Thyroid gland (tissue), 4 donors: Measurements from ENCODE around the gene CLDN1. TPM values are rescaled to one million over a fixed set of nuclear protein-coding genes. Genes with fewer than 3 reads are reported as not detected.

Experiments used
- DNase-seq, 2 donors: peaks; one replicate each; pipeline ENCODE4 v3.0.0-alpha.2; 2019
- H3K27ac ChIP-seq, 3 donors: fragments of 200-600 bp; sonication (generic); 1 replicate in 2 of 3; 2 replicates in 1 of 3; pipeline ENCODE4 v1.5.1; 2016 to 2019; ENCODE audit warnings: mild to moderate bottlenecking in 1 of 3, moderate library complexity in 1 of 3
- H3K27me3 ChIP-seq: fragments of 200-600 bp; sonication (generic); one replicate; pipeline ENCODE4 v1.5.1; 2019
- H3K36me3 ChIP-seq, 2 donors: fragments of 200-600 bp; sonication (generic); one replicate each; pipeline ENCODE4 v1.5.1; 2016 to 2019
- H3K4me1 ChIP-seq, 2 donors: fragments of 200-600 bp; sonication (generic); one replicate each; pipeline ENCODE4 v1.5.1; 2017 to 2019
- H3K4me3 ChIP-seq, 3 donors: fragments of 200-600 bp; sonication (generic); replicated peaks in 1 of 3; 1 replicate in 2 of 3; 2 replicates in 1 of 3; pipeline ENCODE4 v1.5.1; 2016; ENCODE audit warnings: mild to moderate bottlenecking in 1 of 3
- H3K9me3 ChIP-seq: fragments of 200-600 bp; sonication (generic); one replicate; pipeline ENCODE4 v1.5.1; 2017
- POLR2A ChIP-seq, 2 donors: fragments of 450-650 bp; IDR thresholded peaks; one replicate each; pipeline ENCODE4 v1.6.1; 2017; ENCODE audit warnings: antibody characterized with exemption in 2 of 2, mild to moderate bottlenecking in 2 of 2, moderate library complexity in 1 of 2
- WGBS, 2 donors: methylation state at CpG; one replicate each; pipeline ENCODE4 v1.1.5; 2017; 5-methylcytosine and 5-hydroxymethylcytosine counted together
- intact Hi-C: fragments of 100-400 bp; cut with DNase I; formaldehyde crosslinking; loops from one replicate; pipeline ENCODE4 v1.15.1; 2023
- total RNA-seq, 4 donors: library from RNA; depleted of rRNA; stranded (reverse); fragments of >200 nt; gene quantifications; one replicate each; pipeline ENCODE4 v1.2.3, GENCODE V29; 2016
- TF ChIP-seq, protein P1 (sequence below), 6 experiments: fragments of 200-600 bp in 3 of 6; fragments of 450-650 bp in 3 of 6; sonication (generic) in 3 of 6; IDR thresholded peaks; one replicate each; pipeline ENCODE4 v1.5.1; 2016 to 2019; ENCODE audit warnings: antibody characterized with exemption in 6 of 6, mild to moderate bottlenecking in 2 of 6, inconsistent platforms in 1 of 6, moderate library complexity in 1 of 6

The CLDN1 gene
- total RNA-seq, 4 donors from 2014 or later: 5.1 to 29.2 (median 8.5) TPM

GRCh38 chr3:190336516-190337189, 14.4 kb upstream of the CLDN1 start:
- Histone ChIP-seq H3K4me1 (peaks cover 3 to 10% of the 10 kb centered on the region in 2 donors), H3K9me3 (no peaks in the 10 kb centered on the region), H3K27me3 (no peaks in the 10 kb centered on the region), H3K27ac (no peak overlapping the region), H3K36me3 (no peaks in the 10 kb centered on the region), H3K4me3 (no peak overlapping the region)
- TF ChIP-seq, protein P1, sequence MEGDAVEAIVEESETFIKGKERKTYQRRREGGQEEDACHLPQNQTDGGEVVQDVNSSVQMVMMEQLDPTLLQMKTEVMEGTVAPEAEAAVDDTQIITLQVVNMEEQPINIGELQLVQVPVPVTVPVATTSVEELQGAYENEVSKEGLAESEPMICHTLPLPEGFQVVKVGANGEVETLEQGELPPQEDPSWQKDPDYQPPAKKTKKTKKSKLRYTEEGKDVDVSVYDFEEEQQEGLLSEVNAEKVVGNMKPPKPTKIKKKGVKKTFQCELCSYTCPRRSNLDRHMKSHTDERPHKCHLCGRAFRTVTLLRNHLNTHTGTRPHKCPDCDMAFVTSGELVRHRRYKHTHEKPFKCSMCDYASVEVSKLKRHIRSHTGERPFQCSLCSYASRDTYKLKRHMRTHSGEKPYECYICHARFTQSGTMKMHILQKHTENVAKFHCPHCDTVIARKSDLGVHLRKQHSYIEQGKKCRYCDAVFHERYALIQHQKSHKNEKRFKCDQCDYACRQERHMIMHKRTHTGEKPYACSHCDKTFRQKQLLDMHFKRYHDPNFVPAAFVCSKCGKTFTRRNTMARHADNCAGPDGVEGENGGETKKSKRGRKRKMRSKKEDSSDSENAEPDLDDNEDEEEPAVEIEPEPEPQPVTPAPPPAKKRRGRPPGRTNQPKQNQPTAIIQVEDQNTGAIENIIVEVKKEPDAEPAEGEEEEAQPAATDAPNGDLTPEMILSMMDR (IDR thresholded peaks at IDR 0.05): no peak
- TF ChIP-seq POLR2A (IDR thresholded peaks at IDR 0.05): no peak
- DNase-seq: no peak
- WGBS, 2 donors: 86 to 95% methylated on average over 3 of the region's 3 CpGs
- intact Hi-C loops: no loop called here

DNA sequence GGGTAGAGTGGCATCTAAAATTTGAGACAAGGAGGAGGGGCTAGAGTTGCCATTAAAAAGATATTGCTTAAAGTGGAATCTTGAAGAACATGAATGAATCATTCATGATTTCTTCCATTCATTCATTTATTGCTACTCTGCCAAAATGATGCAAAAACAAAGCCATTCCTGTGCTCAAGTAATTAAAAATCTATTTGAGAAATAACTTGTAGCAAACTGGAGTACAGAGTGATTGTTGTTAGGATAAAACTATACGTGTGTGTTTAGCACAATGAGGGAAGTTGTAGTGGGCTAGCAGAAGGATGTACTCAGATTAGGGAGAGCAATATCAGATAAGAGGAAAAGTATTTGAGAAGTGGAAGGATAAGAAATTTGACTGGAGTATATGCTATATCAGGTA, 11.7 kb upstream of the CLDN1 start:
- intact Hi-C loops: no loop called here
- Histone ChIP-seq H3K4me3 (no peak overlapping the region), H3K27me3 (no peaks in the 10 kb centered on the region), H3K27ac (no peak overlapping the region), H3K36me3 (no peaks in the 10 kb centered on the region), H3K9me3 (no peaks in the 10 kb centered on the region), H3K4me1 (peaks cover 3 to 7% of the 10 kb centered on the region in 2 donors)
- 78 to 82% methylated on average over 1 of the region's 1 CpG for WGBS, 2 donors
- TF ChIP-seq, protein P1 (IDR thresholded peaks at IDR 0.05): no peak
- no peak for TF ChIP-seq POLR2A (IDR thresholded peaks at IDR 0.05)
- DNase-seq: no peak

GRCh38 chr3:190330936-190331734, 8.9 kb upstream of the CLDN1 start:
- intact Hi-C loops: no loop called here
- Histone ChIP-seq H3K27ac (no peak overlapping the region), H3K36me3 (no peaks in the 10 kb centered on the region), H3K4me3 (no peak overlapping the region), H3K9me3 (no peaks in the 10 kb centered on the region), H3K27me3 (no peaks in the 10 kb centered on the region), H3K4me1 (peaks cover 0 to 4% of the 10 kb centered on the region in 2 donors)
- DNase-seq: no peak
- no peak for TF ChIP-seq POLR2A (IDR thresholded peaks at IDR 0.05)
- TF ChIP-seq, protein P1 (IDR thresholded peaks at IDR 0.05): no peak
- WGBS, 2 donors: 74 to 96% methylated on average over 3 of the region's 3 CpGs

GRCh38 chr3:190326930-190327329, 4.7 kb upstream of the CLDN1 start:
- Histone ChIP-seq H3K4me3 (no peak overlapping the region), H3K27me3 (no peaks in the 10 kb centered on the region), H3K9me3 (no peaks in the 10 kb centered on the region), H3K36me3 (no peaks in the 10 kb centered on the region), H3K27ac (no peak overlapping the region), H3K4me1 (peaks cover 4 to 8% of the 10 kb centered on the region in 2 donors)
- intact Hi-C loops: loop anchor here (10.0 kb wide), 1 partner anchor 362 kb away; no protein-coding TSS in a partner anchor
- no peak for TF ChIP-seq POLR2A (IDR thresholded peaks at IDR 0.05)
- TF ChIP-seq, protein P1 (IDR thresholded peaks at IDR 0.05): peak in 1 of 6 experiments; percentile 28
- DNase-seq: no peak
- 59 to 69% methylated on average over 4 of the region's 4 CpGs for WGBS, 2 donors

GRCh38 chr3:190326361-190326760, 4.1 kb upstream of the CLDN1 start:
- Histone ChIP-seq H3K4me3 (no peak overlapping the region), H3K36me3 (no peaks in the 10 kb centered on the region), H3K4me1 (peaks cover 4 to 14% of the 10 kb centered on the region in 2 donors), H3K27ac (no peak overlapping the region), H3K9me3 (no peaks in the 10 kb centered on the region), H3K27me3 (no peaks in the 10 kb centered on the region)
- TF ChIP-seq, protein P1 (IDR thresholded peaks at IDR 0.05): no peak
- TF ChIP-seq POLR2A (IDR thresholded peaks at IDR 0.05): no peak
- intact Hi-C loops: loop anchor here (10.0 kb wide), 1 partner anchor 362 kb away; no protein-coding TSS in a partner anchor
- DNase-seq: no peak
- WGBS, 2 donors: 90 to 92% methylated on average over 4 of the region's 4 CpGs
